Left cardiac atrium (tissue), 4 donors: ENCODE data around the gene ADARB1. TPM values are rescaled to one million over a fixed set of nuclear protein-coding genes. Genes with fewer than 3 reads are reported as not detected.
A peak's percentile ranks its signal among the peaks of the same experiment; 100 is the strongest.

ENCODE experiments used
- ATAC-seq, 2 donors: fragments of 200-7000 bp; cut with Tn5 transposase; one replicate each; pipeline ENCODE4 v1.9.1; 2020; ENCODE audit warnings: mild to moderate bottlenecking in 2 of 2, moderate library complexity in 2 of 2
- DNase-seq: peaks from one replicate; pipeline ENCODE4 v3.0.0-alpha.2; 2020
- intact Hi-C, 2 donors: fragments of 100-400 bp; cut with DNase I; formaldehyde crosslinking; loops; one replicate each; pipeline versions ENCODE4 v1.14.1 to v1.15.1; 2022 to 2023
- total RNA-seq, 2 donors: library from RNA; stranded (reverse); fragmentation: NEBNext Ultra II Directional; extraction: Animal tissue kit (Norgen Biotek cat#: 25700); gene quantifications; one replicate each; pipeline ENCODE4 v1.2.1, GENCODE V29; 2021
- donor health status: DM: no; HTN: yes; CAD: no.
- donor health status: DM: no; HTN: yes; CAD: no; lungs with severe emphysema.
- donor health status: DM: yes; HTN: yes; CAD: no.
- donor health status: Dilated cardiomyopathy.

Gene ADARB1
- total RNA-seq, 2 donors from 2014 or later, result 20.6 to 21.7 TPM

DNA sequence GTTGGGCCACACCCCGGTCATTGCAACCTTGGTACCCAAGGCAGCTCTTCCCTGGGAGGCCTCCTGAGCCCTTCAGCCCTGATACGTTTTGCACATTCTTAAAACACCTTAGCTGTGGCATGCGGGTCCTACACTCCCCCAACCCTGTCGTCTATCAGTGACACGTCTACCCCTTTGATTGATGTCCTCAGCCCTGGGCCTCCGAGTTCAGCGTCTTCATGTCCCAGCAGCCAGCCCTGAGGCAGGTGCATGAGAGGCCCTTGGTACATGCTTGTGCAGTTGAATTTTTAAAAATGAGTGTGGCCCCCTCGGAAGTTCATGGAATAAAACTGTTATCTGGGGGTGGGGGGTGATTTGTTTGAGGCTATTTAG lies 38.9 kb upstream of the ADARB1 start:
- intact Hi-C loops, result no loop called here
- no peak for DNase-seq
- ATAC-seq, result no peak

DNA sequence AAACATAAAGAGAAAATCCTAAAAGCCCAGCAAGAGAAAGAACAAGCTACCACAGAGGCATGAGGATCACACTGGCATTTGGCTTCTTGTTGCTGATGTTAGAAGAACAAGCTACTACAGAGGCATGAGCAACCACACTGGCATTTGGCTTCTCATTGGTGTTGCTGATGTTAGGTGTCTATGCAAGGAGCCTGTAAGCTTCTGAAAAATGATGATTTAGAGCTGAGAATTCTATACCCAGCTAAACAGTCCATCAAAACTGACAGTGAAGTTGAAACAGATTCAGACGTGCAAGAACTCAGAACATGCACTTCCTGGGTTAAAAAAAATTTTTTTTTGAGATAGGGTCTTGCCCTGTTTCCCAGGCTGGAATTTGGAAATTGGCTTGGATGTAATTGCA lies 37.8 kb upstream of the ADARB1 start:
- DNase-seq, result no peak
- intact Hi-C loops, result no loop called here
- ATAC-seq, result no peak

DNA sequence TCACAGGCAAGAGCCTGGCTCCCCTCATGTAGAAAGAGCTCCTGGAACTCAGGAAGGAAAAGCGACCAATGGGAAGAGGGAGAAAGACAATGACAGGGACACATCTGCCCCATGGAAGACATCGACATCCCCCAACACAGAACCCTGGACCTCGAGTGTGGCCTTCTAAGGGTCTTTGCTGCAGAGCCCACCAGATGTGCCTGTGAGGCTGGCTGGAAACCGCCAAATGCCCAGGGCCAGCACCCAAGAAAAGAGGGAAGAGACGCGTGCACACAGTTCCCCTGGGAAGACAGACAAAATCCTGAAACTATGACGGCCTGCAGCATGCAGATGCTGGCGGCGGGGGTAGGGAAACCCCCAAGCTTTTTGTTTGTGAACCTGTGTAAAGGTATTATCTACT lies 36.4 kb upstream of the ADARB1 start:
- ATAC-seq (no peak), DNase-seq (no peak)
- intact Hi-C loops, result no loop called here

DNA sequence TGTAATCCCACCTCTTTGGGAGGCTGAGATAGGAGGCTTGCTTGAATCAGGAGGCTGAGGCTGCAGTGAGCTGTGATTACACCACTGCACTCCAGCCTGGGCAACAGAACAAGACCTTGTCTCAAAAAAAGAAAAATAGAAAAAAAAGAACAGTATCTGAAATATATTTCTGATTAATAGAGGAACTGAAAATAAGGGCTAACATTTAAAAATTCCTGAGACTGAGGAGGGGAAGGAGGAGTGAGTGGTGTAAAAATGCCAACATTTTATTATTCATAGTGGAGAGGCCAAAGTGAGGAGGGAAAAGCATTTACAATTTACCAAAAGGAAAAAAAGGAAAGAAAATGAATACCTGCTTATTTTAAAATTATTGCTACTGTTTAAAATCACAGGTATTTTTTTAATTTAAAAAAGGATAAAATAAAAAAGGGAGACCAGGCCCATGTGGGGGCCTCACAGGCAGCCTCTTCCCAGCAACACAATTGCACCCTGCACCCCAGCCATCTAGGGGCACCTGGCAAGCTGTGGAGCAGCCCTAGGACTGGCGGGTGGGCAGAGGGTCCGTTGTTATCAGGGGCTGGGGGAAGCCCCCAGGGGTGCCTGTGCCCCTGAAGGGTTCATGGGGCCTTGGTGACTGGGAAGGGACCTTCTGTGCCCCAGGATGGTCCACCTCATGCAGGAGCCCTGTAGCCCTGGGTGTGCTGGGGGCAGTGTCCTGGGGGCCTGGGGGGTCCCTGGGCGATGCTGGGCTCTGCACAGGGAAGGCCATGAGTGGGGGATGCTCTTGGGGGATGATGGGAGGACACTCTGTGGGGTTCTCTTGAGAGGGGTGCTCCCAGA lies 34.8 kb upstream of the ADARB1 start:
- ATAC-seq, result no peak
- intact Hi-C loops, result no loop called here
- DNase-seq, result no peak

DNA sequence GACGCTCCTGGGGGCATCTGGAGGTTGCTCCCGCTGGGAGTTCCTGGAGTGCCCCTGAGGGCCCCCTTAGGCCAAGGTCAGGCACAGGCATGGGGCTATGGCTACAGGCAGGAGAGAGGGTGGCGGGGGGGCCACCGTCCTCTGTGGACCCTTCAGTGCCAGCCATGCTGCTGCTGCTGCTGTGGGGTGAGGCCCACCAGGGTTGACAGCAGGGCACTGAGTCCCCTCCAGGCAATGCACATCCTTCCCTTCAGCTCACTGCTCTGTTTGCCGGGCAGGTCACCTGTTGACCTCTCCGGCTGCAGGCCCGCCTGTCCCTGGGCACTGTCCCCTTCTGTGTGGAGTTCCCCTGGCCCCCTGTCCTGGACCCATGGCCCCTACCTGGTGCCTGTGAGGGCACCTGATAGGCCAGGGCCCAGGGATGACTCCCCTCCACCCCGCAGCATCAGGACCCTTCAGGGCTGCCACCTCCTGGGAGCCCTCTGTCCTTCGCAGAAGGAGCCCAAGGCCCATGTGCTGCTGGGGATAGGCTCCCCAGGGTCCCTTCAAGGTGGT lies 34.1 kb upstream of the ADARB1 start:
- DNase-seq, result no peak
- intact Hi-C loops, result no loop called here
- ATAC-seq, result no peak

DNA sequence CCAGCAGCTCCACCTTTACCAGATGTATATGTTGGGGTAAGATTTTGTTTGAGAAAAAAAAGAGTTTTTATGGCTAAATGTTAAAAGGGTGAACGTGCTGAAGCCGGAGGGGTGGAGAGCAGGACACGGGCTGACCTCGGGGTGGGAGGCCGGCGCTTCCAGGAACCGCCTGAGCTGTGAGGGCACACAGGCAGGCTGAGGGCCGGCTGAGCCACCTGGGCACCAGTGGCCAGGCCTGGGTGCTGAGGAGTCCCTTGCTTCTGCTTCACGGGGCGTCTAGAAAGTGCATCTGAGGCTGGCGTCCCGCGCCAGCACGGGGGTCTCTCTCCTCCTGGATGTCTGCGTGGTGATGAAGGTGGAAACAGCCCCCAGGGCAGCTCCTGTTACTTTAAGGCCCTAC lies 33.6 kb upstream of the ADARB1 start:
- intact Hi-C loops, result no loop called here
- ATAC-seq (no peak), DNase-seq (no peak)

DNA sequence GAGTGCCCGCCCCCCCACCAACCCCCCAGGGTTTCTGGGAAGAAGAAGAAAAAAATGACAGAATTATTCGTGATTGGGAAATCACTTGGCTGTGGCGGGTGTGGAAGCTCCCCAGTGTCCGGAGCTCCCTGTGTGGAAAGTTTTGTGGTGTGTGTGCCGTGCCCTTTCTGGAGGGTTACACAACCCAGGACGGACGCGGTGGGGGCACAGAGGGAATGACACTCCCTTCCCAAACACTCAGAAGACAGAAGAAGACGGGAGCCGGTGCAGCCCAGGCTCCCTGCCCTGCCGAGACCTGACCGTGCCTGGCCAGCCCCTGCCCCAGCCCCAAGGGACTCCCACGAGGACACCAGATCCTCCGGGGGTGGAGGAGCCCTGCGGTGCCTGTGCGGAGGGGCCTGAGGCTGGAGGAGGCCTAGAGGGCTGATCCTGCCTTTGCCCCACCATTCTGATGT lies 33.0 kb upstream of the ADARB1 start:
- intact Hi-C loops, result no loop called here
- DNase-seq (peak; percentile 83), ATAC-seq (peak; percentile 90 to 96)

DNA sequence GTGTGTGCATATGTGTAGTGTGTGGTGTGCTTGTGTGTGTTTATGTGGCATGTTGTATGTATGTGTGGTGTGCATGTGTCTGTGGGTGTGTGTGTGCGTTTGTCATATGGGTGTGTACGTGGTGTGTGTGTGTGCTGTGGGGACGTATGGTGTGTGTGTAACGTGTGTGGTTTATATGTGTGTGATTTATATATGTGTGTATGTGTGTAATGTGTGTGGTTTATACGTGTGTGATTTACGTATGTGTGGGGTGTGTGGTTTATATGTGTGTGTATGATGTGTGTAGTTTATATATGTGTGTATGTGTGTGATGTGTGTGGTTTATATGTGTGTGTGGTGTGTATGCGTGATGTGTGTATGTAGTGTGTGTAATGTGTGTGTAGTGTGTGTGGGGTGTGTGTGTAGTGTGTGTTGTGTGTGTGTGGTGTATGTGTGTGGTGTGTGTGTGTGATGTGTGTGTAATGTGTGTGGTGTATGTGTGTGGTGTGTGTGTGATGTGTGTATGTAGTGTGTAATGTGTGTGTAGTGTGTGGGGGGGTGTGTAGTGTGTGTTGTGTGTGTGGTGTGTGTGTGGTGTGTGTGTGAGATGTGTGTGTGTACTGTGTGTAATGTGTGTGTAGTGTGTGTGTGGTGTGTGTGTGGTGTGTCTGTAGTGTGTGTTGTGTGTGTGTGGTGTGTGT lies 32.3 kb upstream of the ADARB1 start:
- no peak for ATAC-seq
- intact Hi-C loops, result no loop called here
- DNase-seq, result no peak

DNA sequence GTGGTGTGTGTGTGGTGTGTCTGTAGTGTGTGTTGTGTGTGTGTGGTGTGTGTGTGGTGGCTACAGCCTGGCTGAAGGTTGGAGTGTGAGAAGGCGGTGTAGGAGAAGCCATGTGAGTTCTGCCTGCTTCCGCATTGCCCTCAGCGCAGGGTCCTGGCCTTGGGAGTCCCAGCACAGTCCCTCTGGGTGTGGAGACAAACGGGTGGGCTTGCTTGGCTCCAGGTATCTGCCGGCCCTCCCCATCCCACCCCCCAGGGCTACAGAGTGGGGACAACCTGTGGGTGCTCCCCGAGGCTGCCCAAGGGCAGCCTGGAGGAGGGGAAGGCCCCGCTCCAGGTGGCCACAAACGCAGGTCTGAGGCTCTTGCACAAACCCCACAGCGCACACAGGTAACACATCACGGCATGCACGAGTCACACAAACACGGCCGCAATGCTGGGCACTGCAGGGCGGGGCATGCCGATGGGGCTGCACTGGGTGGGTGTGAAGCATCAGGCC lies 31.7 kb upstream of the ADARB1 start:
- DNase-seq (no peak), ATAC-seq (no peak)
- intact Hi-C loops, result no loop called here

DNA sequence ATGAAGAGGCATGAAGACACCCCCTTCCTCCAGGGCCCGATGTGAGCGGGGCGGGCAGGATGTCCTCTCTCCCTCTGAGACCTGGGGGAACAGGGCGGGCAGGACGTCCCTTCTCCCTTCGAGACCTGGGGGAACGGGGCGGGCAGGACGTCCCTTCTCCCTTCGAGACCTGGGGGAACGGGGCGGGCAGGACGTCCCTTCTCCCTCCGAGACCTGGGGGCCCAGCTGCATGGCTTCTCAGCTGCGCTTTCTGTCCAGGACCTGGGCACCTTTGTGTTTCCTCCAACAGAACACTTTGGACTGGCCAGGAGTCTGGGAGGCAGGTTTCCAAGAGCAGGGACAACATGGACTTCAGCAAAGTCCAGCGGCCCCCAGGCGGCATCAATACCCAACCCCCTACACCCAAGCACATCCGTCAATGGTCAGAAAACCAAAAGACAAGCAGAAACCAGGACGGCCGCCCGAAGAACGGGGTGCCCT lies 30.8 kb upstream of the ADARB1 start:
- ATAC-seq (no peak), DNase-seq (no peak)
- intact Hi-C loops, result no loop called here

DNA sequence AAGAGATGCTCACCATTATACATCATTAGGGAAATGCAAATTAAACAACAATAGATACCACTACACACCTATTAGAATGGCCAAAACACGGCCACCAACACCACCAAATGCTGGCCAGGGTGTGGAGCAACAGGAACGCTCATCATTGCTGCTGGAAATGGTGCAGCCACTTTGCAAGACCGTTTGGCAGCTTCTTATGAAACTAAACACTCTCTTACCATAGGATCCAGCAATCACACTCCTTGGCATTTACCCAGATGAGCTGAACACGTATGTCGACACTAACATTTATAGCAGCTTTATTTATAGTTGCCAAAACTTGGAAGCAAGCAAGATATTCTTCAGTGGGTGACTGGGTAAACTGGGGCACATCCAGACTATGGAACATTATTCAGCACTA lies 28.9 kb upstream of the ADARB1 start:
- DNase-seq (no peak), ATAC-seq (no peak)
- intact Hi-C loops, result no loop called here

DNA sequence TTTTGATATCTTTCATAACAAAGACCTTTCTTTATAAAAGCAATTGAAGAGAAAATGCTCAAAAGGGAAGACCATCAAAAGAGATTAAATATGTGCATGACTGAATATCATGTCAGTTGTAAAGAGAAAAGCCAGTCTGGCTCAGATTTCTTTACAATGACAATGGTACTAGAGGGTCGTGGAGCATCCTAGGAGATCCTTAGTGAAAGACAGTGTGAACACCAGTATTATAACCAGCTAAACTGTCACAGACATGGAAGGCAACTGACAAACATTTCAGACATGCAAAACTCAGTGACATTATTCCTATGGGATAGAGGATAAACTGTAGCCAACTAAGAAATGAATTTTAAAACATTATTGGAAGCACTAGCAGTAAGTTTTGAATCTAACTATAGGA lies 27.1 kb upstream of the ADARB1 start:
- intact Hi-C loops, result no loop called here
- ATAC-seq, result no peak
- no peak for DNase-seq

DNA sequence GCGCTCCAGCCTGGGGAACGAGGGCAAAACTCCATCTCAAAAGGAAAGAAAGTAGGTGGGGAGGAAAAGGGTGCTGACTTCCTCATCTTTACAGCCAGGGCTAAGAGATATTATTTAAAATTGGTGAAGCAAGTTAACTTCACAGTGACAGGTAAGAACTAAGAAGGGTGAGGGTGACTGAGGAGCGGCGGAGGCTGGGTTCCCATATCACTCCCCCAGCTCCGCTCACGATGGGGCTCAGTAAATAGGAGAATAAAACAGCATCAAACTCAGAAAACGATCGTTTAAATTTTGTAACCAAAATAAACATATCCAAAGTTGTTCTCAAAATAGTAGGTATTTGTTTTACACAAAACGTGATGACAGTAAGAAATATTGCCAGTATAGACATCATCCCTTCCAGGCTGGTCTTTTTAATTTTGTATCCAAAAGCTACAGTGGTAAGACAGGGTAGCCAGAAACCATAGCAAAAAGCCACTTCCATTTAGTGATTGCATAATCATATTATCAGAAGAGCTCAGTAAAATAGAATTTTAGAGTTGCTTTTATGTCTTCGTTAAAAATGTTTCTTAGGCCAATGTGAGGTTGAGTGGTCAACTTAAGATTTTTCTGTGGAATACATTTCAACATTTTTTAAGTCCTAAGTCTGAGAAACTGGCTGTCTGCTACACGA lies 26.2 kb upstream of the ADARB1 start:
- ATAC-seq (peak in 1 of 2 donors; percentile 29), DNase-seq (no peak)
- intact Hi-C loops, result no loop called here

DNA sequence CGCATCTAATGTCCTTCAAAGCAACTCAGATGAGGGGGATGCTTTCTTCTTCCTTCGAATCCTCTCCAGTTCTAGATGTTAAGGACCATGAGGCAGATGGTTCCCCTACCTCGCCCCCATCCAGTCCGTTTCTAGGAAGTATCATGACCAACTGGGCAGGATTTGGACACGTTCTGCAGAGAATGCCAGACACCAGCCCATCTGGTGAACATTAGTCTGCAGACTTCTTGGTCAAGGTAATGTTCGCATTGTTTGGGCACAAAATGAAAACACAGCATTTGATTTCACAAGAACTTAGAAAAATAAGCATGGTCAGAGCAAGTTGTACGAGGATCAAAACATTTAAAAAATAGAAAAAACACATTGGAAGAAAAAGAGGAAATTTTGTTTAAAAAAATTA lies 25.4 kb upstream of the ADARB1 start:
- ATAC-seq, result no peak
- no peak for DNase-seq

DNA sequence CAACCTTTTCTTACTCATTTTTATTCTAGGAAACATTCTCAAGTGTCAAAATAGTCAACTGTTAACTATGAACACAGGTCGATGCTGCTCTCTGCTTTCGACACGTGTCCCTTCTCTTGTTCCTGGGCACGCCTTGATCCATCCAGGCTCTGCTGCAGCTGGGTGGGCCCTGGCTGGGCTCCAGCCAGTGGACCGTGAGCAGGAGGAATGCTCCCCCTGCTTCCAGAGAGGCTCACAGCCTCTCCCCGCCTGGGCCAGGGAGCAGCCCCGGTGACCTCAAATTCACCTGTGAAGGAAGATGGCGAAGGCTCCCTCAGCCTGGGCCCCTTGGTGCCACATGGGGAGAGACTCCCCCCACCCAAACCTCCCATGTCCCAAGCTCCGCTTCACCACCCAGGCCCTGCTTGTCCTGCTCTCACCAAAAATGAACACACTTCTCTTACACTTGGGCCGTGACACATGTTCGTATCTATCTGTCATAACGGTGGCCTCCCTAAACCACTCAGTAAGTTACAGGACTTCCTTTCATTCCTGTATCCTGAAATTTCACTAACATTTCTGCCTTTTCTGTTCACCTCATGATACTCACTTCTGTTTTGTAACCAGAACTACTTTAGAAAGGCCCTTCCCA lies 24.6 kb upstream of the ADARB1 start:
- intact Hi-C loops, result no loop called here
- ATAC-seq, result no peak
- no peak for DNase-seq

More for the DNA sequence above, 25.4 kb upstream of the ADARB1 start:
- intact Hi-C loops, result no loop called here

DNA sequence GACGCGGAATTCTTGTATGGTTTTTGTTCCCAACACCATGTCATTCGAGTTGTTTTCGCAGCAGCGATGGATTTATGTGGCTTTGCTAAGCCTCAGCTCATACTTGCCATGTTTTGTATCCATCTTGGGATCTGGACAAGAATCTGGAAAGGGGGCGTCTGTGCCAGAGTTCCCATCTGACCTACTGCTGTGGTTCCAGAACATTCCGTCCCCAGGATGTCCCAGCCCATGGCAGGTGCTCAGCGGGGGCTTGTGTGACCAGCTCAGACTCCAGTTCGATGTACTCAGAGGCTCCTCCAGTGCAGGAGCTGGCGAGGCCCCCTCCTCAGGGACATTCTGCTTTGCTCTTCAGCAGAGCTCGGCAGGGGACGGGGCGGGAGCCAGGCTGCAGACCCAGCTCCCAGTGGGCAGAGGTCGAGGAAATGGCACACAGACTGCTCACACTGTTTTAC lies 24.0 kb upstream of the ADARB1 start:
- intact Hi-C loops, result no loop called here

DNA sequence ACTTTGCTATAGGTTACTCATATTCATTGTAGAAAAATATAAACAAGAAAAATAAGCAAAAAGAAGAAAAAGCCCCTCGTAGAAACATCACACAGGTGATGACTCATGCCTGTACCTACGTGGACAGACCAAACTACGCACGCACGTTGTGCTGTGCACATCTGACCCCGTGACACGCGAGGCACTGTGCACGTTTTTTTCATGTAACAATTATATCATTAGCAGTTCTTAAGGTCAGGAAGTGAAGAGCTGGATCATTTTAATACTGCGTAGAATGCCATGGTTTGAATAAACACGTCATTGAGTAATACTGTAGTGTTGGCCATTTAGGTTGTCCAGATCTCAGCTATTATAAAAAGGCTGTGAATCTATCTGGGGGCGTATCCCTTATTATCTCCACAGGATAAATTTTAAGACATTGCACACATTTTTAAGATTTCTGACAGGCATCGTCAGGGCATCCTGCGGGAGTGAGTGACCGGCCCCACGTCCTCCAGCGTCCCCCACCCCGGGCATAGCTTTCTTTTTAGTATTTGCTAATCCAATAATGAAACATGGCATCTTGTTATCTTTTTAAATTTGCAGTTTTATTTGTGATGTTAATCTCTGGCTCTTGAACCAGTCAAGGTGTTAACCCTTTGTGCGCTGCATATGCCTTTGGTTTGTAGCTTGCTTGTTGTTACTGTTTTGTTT lies 23.4 kb upstream of the ADARB1 start:
- ATAC-seq (peak; percentile 59 to 82), DNase-seq (no peak)
- intact Hi-C loops, result no loop called here

More for the DNA sequence above, 24.0 kb upstream of the ADARB1 start:
- no peak for ATAC-seq
- no peak for DNase-seq

DNA sequence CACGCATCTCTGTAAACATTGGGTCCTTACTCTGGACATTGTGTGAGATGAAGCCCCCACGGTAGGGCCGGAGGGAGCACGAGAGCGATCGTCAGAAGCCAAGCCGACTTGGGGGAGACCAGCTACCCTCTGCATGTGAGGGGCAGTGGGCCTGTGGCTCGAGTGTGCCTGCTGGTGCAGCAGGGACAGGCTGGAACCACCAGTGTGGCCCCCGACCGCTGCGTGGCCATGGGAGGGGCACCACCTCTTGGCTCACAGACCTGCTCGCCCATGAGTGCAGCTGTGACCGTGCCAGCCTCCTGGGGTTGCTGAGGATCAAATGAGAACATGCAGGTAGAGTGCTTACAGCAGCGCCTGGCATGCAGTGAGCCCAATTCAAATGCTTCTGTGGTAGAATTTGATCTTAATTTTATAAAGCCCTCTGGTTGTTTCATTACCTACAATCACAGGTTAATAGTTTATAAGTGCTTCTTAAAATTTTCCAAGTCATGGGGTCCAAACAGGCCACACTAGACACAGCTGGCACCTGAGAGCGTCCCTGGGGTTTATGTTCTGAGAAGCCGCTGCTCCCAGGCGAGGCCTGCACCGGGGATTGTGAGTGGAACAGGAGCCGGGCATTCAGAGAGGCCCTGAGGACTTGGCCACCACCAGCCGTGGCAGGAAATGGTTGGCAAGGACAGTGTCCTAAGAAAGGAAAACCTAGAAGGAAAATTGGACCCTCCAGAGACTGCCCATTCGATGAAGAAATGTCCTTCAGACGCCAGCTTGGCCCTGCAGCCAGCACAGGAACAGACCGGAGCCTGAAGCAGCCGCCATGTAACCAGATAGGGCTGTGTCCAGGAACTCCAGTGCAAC lies 22.6 kb upstream of the ADARB1 start:
- ATAC-seq (peak in 1 of 2 donors; percentile 48), DNase-seq (no peak)
- intact Hi-C loops, result no loop called here
